ENCODE measurements around the gene FOSB. TPM values are rescaled to one million over a fixed set of nuclear protein-coding genes. Genes with fewer than 3 reads are reported as not detected.

FOSB gene
- total and polyA plus RNA-seq, 9 of the 15 experiments (the other 6 are each of a cell fraction or from before 2014, with no cell fraction given): 0.11 to 2.7 (median 0.73) TPM

DNA sequence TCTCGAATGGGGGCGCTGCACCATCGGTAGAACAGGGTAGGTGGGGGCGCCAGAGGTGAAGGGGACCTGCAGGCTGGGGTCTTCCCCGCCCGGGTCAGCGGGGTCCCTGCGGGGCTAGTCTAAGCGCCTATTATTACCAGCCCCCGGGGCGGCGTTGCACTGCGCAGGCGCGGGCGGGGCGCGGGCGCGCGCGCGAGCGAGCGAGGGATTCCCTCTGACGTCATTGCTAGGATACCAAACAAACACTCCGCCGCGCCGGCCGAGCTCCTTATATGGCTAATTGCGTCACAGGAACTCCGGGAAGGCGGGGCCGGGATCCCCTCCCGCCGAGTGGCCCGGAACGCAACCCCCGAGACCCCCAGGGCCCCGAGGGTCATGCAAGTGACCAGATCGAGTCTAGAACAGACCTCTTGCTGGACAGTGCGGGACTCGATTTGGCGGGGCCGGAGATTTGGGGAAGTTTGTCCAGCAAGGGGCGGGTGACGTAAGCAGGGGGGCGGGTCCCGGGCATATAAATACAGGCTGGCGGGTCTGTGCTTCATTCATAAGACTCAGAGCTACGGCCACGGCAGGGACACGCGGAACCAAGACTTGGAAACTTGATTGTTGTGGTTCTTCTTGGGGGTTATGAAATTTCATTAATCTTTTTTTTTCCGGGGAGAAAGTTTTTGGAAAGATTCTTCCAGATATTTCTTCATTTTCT, at the start of gene FOSB (continued):
- TF ChIP-seq, protein P1, sequence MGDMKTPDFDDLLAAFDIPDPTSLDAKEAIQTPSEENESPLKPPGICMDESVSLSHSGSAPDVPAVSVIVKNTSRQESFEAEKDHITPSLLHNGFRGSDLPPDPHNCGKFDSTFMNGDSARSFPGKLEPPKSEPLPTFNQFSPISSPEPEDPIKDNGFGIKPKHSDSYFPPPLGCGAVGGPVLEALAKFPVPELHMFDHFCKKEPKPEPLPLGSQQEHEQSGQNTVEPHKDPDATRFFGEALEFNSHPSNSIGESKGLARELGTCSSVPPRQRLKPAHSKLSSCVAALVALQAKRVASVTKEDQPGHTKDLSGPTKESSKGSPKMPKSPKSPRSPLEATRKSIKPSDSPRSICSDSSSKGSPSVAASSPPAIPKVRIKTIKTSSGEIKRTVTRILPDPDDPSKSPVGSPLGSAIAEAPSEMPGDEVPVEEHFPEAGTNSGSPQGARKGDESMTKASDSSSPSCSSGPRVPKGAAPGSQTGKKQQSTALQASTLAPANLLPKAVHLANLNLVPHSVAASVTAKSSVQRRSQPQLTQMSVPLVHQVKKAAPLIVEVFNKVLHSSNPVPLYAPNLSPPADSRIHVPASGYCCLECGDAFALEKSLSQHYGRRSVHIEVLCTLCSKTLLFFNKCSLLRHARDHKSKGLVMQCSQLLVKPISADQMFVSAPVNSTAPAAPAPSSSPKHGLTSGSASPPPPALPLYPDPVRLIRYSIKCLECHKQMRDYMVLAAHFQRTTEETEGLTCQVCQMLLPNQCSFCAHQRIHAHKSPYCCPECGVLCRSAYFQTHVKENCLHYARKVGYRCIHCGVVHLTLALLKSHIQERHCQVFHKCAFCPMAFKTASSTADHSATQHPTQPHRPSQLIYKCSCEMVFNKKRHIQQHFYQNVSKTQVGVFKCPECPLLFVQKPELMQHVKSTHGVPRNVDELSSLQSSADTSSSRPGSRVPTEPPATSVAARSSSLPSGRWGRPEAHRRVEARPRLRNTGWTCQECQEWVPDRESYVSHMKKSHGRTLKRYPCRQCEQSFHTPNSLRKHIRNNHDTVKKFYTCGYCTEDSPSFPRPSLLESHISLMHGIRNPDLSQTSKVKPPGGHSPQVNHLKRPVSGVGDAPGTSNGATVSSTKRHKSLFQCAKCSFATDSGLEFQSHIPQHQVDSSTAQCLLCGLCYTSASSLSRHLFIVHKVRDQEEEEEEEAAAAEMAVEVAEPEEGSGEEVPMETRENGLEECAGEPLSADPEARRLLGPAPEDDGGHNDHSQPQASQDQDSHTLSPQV (IDR thresholded peaks at IDR 0.05): no peak
- TF ChIP-seq CBFA2T2 (conservative IDR thresholded peaks at IDR 0.05) (no peak), NCOR1 (IDR thresholded peaks at IDR 0.05) (peak; percentile 44; the same call in 1 of the 2 replicates), ZNF445 (CRISPR knock-in tag; IDR thresholded peaks at IDR 0.05; ENCODE audit: low read depth) (no peak), MAFG (tag; conservative IDR thresholded peaks at IDR 0.05) (no peak), SIN3B (IDR thresholded peaks at IDR 0.05; ENCODE audit: low read depth) (no peak), RBM34 (IDR thresholded peaks at IDR 0.05; ENCODE audit: borderline replicate concordance, insufficient read depth, low read length) (no peak), NR2F6 (CRISPR knock-in tag; IDR thresholded peaks at IDR 0.05) (no peak), ZNF217 (CRISPR knock-in tag; IDR thresholded peaks at IDR 0.05) (no peak), ELF1 (tag; IDR thresholded peaks at IDR 0.05) (no peak), TAL1 (IDR thresholded peaks at IDR 0.05) (no peak), GATAD2B (IDR thresholded peaks at IDR 0.05; ENCODE audit: borderline replicate concordance) (no peak), MCM2 (IDR thresholded peaks at IDR 0.05; ENCODE audit: low read depth) (no peak), SMARCA4 (IDR thresholded peaks at IDR 0.05) (no peak), HLTF (IDR thresholded peaks at IDR 0.05) (no peak)
- TF ChIP-seq, protein P2, sequence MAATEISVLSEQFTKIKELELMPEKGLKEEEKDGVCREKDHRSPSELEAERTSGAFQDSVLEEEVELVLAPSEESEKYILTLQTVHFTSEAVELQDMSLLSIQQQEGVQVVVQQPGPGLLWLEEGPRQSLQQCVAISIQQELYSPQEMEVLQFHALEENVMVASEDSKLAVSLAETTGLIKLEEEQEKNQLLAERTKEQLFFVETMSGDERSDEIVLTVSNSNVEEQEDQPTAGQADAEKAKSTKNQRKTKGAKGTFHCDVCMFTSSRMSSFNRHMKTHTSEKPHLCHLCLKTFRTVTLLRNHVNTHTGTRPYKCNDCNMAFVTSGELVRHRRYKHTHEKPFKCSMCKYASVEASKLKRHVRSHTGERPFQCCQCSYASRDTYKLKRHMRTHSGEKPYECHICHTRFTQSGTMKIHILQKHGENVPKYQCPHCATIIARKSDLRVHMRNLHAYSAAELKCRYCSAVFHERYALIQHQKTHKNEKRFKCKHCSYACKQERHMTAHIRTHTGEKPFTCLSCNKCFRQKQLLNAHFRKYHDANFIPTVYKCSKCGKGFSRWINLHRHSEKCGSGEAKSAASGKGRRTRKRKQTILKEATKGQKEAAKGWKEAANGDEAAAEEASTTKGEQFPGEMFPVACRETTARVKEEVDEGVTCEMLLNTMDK (IDR thresholded peaks at IDR 0.05; ENCODE audit: borderline replicate concordance, insufficient read depth, low read depth, low read length, poor library complexity, severe bottlenecking): no peak
- TF ChIP-seq, protein P3, sequence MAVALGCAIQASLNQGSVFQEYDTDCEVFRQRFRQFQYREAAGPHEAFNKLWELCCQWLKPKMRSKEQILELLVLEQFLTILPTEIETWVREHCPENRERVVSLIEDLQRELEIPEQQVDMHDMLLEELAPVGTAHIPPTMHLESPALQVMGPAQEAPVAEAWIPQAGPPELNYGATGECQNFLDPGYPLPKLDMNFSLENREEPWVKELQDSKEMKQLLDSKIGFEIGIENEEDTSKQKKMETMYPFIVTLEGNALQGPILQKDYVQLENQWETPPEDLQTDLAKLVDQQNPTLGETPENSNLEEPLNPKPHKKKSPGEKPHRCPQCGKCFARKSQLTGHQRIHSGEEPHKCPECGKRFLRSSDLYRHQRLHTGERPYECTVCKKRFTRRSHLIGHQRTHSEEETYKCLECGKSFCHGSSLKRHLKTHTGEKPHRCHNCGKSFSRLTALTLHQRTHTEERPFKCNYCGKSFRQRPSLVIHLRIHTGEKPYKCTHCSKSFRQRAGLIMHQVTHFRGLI (CRISPR knock-in tag; IDR thresholded peaks at IDR 0.05): no peak
- TF ChIP-seq, protein P4, sequence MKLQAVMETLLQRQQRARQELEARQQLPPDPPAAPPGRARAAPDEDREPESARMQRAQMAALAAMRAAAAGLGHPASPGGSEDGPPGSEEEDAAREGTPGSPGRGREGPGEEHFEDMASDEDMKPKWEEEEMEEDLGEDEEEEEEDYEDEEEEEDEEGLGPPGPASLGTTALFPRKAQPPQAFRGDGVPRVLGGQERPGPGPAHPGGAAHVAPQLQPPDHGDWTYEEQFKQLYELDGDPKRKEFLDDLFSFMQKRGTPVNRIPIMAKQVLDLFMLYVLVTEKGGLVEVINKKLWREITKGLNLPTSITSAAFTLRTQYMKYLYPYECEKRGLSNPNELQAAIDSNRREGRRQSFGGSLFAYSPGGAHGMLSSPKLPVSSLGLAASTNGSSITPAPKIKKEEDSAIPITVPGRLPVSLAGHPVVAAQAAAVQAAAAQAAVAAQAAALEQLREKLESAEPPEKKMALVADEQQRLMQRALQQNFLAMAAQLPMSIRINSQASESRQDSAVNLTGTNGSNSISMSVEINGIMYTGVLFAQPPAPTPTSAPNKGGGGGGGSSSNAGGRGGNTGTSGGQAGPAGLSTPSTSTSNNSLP (IDR thresholded peaks at IDR 0.05; ENCODE audit: borderline replicate concordance, low read depth, low read length): no peak
- TF ChIP-seq, protein P5, sequence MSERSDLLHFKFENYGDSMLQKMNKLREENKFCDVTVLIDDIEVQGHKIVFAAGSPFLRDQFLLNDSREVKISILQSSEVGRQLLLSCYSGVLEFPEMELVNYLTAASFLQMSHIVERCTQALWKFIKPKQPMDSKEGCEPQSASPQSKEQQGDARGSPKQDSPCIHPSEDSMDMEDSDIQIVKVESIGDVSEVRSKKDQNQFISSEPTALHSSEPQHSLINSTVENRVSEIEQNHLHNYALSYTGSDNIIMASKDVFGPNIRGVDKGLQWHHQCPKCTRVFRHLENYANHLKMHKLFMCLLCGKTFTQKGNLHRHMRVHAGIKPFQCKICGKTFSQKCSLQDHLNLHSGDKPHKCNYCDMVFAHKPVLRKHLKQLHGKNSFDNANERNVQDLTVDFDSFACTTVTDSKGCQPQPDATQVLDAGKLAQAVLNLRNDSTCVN (CRISPR knock-in tag; IDR thresholded peaks at IDR 0.05): no peak
